Fibroblast of upper back skin (primary cell): ENCODE results near the gene TRMT2B.
"Not testable (repeated sequence)": the region's sequence is repeated elsewhere in the genome, so short reads cannot be mapped to it uniquely, and the experiment has no call there.

ENCODE experiments used
- DNase-seq: peaks from one replicate; pipeline ENCODE4 v3.0.0-alpha.2; 2013

TRMT2B gene, protein sequence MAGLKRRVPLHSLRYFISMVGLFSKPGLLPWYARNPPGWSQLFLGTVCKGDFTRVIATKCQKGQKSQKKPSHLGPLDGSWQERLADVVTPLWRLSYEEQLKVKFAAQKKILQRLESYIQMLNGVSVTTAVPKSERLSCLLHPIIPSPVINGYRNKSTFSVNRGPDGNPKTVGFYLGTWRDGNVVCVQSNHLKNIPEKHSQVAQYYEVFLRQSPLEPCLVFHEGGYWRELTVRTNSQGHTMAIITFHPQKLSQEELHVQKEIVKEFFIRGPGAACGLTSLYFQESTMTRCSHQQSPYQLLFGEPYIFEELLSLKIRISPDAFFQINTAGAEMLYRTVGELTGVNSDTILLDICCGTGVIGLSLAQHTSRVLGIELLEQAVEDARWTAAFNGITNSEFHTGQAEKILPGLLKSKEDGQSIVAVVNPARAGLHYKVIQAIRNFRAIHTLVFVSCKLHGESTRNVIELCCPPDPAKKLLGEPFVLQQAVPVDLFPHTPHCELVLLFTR

DNA sequence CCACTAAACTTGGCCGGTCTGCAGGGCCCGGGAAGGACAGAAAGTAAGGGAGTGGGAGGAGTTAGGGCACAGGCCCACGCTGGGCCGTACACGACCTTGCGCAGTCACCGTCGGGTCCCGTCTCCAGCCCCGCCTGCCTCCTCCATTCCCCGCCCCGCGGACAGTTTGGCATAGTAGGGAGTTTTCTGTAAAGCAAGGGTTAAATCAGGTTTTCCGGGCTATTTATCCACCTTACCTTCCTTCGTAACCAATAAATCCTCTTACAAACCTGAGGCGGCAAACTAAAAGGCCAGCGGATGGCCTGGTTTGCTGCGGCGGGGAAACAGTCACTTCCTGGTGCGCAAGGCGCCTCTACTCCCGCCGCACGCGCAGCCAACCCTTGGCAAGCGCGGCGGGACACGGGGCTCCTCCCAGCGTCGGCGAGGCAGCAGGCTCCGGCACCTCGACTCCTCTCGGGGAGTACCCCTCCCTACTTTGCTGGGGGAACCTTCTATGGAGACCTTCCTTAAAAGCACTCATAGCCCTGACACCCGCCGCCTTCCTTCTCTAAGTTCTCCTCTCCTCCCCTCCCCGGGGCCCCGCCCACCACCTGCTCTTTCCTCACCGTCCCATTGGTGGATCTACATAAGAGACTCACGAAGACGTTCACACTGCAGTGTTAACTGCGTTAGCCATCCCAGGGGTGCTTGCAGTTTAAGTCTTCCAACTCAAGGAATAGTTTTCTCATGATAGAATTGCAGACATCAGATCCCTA, at the start of gene TRMT2B:
Gene TRMT2B (minus strand): TSS at position 563 of the 754 bp plus-strand sequence. CDS start 9,822 bp downstream, outside the sequence.
- DNase-seq = peak; percentile 58

DNA sequence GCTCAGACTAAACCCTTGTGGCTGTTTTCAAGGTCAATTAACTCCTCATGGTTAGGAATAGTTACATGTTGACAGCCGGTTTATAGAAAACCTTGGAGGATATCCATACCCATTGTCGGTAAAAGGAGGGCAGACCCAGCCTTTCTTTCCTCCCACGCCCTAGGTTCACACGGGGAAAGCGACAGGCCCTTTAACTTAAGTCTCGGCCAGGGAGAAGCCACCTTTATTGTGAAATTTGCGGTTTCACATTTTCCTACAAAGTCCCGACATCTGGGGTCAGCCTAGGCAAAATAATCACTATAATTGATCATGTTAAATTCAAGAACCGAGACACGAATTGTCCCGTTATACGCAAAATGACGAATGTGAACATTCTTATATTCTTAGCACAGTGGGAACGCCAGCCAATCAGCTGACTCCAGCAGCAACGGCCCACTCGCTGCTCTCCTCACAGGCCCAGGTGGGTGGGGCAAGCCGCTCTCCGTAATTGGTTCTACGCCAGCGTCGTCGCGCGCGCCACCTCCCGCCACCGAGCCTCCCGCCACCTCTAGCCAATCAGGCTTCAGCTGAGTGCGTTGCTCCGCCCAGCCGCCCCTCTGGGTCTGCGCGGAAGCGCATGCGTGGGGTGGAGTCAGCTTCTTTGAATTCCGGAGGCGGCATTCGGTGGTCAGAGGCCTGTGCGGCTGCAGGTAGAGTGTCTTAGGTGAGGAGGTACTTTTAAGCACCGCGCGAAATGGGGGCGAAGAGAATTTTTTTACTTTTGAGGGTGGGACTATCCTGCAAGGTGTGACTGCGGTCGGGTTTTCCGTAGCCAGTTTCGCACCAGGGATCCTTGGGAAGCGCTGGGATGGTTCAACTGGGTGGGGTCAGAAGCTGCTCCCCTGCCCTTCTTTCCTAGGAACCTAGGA, 45.9 kb upstream of the TRMT2B start, which contains the start of gene CENPI:
Gene CENPI (plus strand): TSS at position 659 of the 908 bp plus-strand sequence. CDS start 2,867 bp downstream, outside the sequence.
- peak; percentile 93 for DNase-seq

DNA sequence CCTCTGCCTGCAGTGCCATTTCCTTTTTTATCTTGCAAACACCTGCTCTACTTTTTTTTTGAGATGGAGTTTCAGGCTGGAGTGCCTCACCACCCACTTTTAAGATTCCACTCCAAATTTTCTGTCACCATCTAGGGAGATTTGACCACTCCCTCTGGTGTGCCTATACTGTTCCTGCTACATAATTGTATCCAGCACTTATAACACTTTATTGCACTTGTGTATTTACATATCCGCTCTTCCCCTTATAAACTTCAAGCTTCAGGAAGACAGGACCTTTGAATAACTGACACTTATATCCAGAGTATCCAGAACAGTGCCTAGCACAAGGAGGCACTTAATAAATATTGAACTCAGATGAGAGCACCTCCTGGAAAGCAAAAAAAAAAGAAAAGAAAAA, 39.9 kb upstream of the TRMT2B start:
- DNase-seq = no peak

DNA sequence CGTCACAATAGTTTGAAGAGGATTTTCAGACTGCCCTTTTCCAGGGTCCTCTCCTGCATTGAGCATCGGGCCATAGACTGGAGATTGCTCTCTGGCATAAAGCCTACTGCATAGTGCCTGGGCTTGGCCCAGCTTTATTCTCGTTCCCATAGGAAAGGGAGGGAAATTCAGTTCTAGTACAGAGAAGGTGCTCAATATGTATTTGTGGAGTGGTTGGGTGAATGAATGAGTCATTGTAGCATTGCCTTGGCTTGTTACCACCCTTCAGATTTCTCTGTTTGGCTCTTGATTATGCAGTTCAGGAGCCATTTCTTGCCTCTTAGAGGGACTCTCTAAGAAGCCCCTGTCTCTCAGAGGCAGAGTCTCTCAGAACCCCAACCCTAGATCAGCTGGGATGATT, 29.3 kb upstream of the TRMT2B start:
- DNase-seq = no peak

DNA sequence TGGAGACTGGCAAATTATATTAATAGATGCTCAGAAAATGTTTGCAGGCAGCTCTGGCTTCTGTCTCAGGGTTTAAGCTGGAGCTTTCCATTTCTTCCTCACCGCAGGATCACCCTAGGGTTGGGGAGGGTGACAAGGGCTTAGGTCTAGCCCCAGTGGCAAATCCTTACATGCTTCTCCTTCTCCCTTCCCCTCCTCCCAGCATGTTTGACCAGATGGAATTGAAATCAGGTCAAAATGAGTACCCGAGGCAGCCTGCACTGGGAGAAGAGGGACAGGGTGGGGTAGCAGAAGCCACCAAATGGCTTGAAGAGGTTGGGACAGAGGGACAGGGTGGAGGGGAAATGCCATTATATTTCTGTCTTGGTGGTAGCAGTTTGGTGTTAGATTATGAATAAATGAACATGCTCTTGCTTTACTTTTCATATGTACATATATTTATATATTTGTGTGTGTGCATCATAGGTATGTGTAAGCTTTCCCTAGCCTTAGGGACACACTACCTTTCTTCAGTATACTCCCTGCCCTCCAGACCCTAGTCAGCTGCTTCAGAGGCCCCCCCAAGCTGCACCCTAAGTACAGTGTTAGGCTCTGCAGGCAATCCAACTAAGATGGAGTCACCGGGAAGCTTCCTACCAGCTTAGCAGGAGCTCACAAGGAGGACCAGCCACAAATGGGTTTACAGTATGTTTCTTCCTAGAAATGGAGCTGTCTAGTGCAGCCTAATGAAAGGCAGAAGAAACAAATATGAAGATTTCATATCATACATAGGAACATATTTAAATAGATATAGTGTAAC, 28.6 kb upstream of the TRMT2B start:
- no peak for DNase-seq

DNA sequence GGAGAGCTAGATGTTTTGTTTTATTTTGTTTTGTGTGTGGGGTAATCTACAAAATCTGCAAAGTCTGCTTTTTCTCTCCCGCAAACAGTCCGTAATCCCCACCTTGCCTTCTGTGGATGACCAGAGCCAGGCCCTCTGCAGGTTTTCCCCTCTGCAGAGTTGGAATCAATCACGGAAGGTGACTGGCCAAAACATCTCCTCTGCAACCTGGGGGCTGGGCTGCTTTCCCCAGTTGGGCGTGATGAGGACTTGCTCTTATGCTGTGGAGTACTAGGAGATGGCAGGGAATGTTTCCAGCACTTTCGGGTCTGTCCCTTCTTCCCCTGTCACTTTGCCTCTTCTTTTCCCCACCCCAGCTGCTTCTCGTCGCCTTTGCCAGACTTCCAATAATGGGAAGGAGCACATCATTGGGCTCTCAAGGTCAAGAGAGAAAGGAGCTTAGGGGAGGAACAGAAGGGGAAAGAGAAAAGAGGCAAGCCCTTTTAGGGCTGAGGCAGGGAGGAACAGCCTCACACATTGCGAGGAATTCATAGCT, 27.9 kb upstream of the TRMT2B start:
- no peak for DNase-seq

DNA sequence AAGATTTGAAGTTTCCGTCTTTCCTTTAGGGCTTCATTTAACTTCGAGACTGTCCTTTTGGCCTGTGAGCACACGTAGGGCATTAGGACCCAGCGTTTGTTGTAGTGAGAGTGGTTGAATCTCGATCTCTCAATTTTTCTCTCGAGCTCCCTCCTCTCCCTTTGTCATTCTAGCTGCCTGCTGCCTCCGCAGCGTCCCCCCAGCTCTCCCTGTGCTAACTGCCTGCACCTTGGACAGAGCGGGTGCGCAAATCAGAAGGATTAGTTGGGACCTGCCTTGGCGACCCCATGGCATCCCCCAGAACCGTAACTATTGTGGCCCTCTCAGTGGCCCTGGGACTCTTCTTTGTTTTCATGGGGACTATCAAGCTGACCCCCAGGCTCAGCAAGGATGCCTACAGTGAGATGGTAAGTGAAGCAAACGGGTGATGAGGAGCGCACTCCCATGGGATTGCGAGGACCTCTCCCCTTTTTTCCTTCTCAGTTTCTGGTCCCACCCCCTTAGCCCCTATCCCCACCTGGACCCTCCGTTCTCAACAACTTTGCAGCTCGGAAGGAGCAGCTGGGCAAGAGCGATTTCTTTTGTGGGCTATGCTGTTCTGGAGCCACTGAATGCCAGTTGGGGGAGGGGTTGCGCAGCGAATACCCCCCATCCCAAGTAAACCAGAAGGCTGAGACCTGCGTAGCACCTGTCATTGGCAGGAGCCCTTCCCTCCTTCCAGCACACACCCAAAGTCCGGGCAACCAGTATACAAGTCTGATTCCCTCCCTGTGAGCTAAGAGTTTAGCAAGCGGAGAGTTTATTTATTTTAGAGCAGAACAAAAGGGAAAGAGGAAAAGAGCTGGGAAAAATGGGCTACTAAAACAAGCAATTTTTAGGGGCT, 27.0 kb upstream of the TRMT2B start, which contains the start of gene TMEM35A:
Gene TMEM35A (plus strand): TSS at position 164 of the 883 bp plus-strand sequence. CDS start 124 bp downstream, at position 288.
- DNase-seq = peak; percentile 17

DNA sequence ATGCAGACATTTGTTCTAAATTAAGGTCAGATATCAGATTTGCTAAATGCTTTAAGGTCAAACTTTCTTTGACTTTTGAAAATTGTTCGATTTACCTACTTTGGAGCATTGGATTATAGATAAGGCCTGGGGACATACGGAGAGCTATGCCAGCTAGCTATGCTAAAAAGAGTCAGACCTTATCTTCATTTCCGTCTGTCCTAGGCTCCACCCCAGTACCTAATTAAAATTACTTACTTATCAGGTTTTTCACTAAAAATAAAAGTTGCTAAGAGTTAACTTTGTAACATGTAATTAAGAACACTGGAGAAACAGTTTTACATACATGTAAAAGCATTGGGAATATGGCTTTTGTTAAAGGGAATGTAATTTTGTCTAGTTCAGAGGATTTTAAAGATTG, 19.7 kb upstream of the TRMT2B start:
- no peak for DNase-seq

DNA sequence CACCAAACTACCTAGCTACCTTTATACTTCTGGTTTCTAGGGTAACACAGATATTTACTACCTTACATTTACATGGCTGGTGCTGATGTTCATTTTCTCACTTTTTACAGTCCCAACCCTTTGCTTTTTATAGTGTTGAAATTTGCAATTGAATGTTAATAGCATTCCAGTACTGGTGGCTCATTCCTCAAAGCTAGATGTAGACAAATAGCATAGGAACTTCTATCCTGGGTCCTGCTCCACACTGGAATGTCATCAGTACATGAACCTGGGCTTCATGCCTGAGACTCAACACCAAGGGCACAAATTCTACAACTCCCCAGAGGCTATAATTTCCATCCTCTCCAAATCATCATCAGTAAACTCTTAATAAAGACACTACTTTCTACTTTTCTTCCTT, 10.3 kb upstream of the TRMT2B start:
- DNase-seq = peak; percentile 63

DNA sequence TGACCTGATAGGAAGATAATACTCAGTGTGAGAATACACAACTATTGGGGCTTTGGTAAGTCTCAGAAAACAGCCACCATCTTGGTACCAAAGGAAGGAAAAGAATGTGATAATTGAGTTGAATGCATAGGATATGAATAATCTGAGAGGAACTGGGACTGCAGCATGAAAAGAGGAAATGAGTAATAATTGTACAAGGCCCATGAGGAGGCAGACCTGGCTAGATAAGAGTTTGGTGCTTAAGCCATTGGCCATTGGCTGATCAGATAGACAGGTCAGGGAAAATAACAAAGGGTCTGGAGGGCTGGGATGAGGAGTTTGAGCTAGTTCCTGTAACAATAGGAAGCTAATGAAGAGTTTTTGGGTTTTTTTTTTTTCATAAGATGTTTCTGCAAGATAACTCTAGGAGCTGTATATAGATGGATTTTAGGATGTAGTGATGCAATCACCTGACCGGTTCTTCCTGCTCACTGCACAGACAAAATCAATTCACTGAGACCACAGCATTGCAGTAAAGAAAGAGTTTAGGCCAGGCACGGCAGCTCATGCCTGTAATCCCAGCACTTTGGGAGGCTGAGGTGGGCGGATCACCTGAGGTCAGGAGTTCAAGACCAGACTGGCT, 5.3 kb upstream of the TRMT2B start:
- DNase-seq = peak; percentile 62

DNA sequence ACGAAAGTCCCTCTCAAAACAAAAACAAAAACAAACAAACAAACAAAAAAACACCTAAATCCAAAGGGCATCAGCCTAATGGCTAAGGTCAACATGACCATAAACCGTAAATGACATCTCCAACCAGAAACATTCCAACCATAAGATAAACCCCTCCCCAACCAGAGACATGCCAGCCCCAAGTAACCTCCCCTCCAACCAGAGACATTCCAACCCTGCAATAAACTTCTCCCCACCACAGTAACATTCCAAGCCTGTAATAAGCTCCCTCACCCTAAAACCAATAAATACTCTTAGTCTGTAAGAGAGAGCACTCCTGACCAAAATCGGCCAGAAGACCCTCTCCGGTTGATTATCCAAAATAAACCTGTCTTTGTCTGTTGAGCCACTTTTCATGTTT, 4.6 kb upstream of the TRMT2B start:
- DNase-seq = peak; percentile 12

DNA sequence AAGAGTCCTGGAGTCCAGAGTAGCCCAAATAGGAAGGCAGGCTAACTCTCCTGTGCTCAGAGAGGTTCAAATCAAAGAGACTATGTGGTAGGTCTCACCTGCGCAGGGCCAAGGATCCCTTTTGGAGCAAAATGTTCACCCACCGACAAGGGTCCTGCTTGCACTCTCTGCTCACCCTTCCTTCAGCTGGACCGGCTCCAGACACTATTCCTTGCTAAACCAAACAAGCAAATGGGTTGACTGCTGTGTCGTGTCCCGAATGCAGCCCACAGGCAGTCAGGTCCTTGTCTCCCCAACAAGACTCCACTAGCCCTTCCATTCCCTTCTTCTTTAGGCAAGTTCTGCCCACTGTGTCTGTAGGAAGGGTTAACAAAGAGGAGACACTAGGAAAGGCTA, 760 bp downstream of the TRMT2B start:
- no peak for DNase-seq

DNA sequence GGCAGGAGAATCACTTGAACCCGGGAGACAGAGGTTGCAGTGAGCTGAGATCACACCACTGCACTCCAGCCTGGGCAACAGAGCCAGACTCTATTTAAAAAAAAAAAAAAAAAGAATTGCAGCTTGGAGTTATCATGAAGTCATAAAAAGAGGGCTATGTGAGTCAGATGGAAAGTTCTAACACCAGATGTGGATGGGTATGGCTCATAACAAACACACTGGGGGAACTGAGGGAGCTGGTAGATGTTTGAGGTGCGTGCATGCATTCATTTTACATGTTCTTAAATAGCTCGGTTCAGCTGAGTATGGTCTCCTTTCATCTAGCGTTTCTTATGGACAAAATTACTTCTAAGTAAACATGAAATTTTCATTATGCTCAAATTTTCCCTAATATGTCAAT, 11.7 kb downstream of the TRMT2B start:
- no peak for DNase-seq

DNA sequence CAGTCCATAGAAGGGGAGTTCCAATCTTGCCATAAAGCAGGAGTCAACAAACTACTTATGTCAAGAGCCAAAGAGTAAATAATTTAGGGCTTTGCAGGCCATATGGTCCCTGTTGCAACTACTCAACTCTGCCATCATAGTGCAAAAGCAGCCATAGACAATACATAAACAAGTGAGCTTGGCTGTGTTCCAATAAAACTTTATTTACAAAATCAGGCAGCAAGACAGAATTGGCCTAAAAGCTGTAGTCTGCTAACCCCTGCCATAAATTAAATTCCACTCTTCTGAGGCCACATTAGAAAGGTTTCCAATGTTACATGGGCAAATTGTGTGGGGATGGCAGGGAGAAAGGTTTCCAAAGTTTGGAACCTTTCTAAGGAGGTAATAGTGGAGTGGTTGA, 14.7 kb downstream of the TRMT2B start:
- DNase-seq = no peak

DNA sequence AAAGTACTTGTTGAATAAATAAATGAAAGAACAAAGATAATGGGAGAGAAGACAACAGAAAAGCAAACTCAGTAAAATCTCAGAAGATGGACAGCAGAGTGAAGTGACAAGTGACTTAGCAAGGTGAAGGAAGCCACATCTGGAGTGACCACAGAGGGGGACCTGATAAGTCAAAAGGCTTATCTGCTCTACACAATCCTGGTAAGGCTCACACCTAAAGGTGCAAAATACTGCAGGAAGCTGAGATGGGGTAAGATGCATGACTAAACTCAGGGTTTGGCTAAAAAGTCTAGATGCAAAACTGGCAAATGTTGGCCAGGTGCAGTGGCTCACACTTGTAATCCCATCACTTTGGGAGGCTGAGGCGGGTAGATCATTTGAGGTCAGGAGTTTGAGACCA, 22.2 kb downstream of the TRMT2B start:
- DNase-seq = no peak

DNA sequence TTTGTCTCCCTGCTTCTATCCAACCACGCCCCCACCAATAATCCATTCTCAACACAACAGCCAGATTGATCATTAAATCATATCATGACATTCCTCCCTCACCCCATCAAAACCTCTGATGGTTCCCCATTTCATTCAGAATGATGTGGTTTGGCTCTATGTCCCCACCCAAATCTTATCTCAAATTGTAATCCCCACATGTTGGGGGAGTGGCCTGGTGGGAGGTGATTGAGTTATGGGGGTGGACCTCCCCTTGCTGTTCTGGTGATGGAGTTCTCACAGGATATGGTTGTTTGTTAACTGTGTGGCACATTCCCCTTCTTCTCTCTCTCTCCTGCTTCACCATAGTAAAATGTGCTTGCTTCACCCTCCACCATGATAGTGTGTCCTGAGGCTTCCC, 23.3 kb downstream of the TRMT2B start:
- DNase-seq = no peak

DNA sequence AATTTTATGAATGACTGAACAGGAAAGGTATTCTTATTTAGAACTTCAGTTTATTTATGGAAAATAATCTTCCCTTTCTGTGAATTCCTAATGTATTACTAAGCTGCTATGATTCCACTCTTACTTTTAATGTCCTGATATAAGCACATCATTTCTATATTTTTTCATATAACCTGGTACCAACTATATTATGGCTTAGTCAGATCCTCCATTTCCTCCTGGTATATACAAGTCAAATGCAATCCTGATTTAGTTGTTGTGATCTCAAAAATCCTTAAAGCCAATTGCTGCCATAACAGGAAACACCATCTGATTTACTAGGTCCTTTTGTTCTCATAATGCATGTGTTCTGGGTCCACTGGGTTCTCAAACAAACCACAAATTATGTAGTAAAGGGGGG, 26.8 kb downstream of the TRMT2B start:
- peak; percentile 8 for DNase-seq

DNA sequence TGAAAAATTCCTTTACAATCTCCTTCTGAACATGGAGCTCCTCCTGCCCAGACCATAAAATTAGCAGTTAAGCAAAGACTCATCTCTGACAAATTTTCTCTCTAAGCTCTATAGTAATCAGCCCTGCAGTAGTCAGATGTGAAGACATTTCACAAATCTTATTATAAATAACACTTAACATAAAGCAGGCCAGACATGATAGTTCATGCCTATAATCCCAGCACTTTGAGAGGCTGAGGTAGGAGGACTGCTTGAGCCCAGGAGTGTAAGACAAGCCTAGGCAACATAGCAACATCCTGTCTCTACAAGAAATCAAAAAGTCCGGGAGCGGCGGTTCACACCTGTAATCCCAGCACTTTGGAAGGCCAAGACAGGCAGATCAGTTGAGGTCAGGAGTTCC, 29.9 kb downstream of the TRMT2B start:
- no peak for DNase-seq

DNA sequence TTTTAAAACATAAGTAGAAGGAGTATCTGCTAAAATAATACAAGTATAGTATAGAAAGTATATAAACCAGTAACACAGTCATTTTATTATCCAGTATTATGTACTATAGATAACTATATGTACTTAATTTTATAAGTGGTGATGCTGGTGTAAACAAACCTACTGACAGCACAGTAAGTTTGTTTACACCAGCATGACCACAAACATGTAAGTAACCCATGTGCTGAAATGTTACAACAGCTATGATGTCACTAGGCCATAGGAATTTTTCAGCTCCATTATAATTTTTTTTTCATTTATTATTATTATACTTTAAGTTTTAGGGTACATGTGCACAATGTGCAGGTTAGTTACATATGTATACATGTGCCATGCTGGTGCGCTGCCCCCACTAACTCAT, 39.9 kb downstream of the TRMT2B start:
- DNase-seq = not testable (repeated sequence)

DNA sequence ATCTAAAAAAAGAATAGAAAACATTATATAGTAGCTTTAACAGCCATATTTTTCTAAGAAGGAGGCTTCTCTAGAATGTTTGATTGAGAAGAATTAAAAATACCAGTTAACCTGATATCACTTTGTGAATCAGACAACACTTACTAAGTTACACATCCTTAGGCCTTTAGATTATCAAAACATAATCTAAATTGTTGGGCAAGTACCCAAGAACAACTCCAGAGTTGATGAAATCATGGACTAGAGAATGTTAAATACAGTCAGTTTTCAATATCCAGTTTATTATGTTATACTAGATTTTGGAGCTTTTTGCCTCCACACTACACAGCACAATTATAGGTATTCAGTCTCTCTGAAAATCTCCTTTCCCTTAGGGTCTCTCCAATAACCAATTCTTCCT, 42.8 kb downstream of the TRMT2B start:
- peak; percentile 0 for DNase-seq
